ENCODE data around the gene HERPUD1. TPM values are rescaled to one million over a fixed set of nuclear protein-coding genes. Genes with fewer than 3 reads are reported as not detected.

HERPUD1 gene
- total and polyA plus RNA-seq, 9 of the 15 experiments (the other 6 are each of a cell fraction or from before 2014, with no cell fraction given): 14.2 to 60.7 (median 37.4) TPM

- TF ChIP-seq FOXP4 (CRISPR knock-in tag; IDR thresholded peaks at IDR 0.05; ENCODE audit: borderline replicate concordance) (no peak; the same call in 1 of the 2 replicates), ARID3B (CRISPR knock-in tag; IDR thresholded peaks at IDR 0.05; ENCODE audit: borderline replicate concordance) (0 out of 2 replicates have a peak, but pooled peaks have one; percentile 14), ZNF175 (CRISPR knock-in tag; IDR thresholded peaks at IDR 0.05; ENCODE audit: low read depth) (peak; percentile 54), SMAD2 (IDR thresholded peaks at IDR 0.05; ENCODE audit: low read depth, low read length) (no peak), MTA3 (IDR thresholded peaks at IDR 0.05; ENCODE audit: borderline replicate concordance) (peak; percentile 100), ZNF79 (CRISPR knock-in tag; IDR thresholded peaks at IDR 0.05; ENCODE audit: low read depth) (no peak), SOX6 (IDR thresholded peaks at IDR 0.05) (peak; percentile 24; the same call in 1 of the 2 replicates), SRSF9 (IDR thresholded peaks at IDR 0.05; ENCODE audit: borderline replicate concordance, low read depth, low read length) (no peak), SRSF3 (IDR thresholded peaks at IDR 0.05; ENCODE audit: insufficient read depth, low read length) (0 out of 2 replicates have a peak, but pooled peaks have one; percentile 21), MTA2 (IDR thresholded peaks at IDR 0.05; ENCODE audit: low read depth) (no peak), VEZF1 (CRISPR knock-in tag; IDR thresholded peaks at IDR 0.05) (peak; percentile 60; the same call in 1 of the 2 replicates), AFF1 (IDR thresholded peaks at IDR 0.05; ENCODE audit: low read depth in 1 of 2, partially characterized antibody in 2 of 2) (no peak), KDM2B (CRISPR knock-in tag; IDR thresholded peaks at IDR 0.05) (no peak), FOXA1 (IDR thresholded peaks at IDR 0.05; ENCODE audit: borderline replicate concordance) (no peak), KLF16 (IDR thresholded peaks at IDR 0.05) (no peak), ATF1 (CRISPR knock-in tag; IDR thresholded peaks at IDR 0.05) (peak; percentile 38), ATF1 (tag; IDR thresholded peaks at IDR 0.05) (peak; percentile 97), ZBTB17 (CRISPR knock-in tag; IDR thresholded peaks at IDR 0.05) (0 out of 2 replicates have a peak, but pooled peaks have one; percentile 7)
These were observed at the start of gene HERPUD1 (continued) for GRCh38 chr16:56931892-56932720.
